Measurements from ENCODE around the gene SLC16A6.
"Not testable (repeated sequence)": the region's sequence is repeated elsewhere in the genome, so short reads cannot be mapped to it uniquely, and the experiment has no call there.

Gene SLC16A6

GRCh38 chr17:68290955-68291835 lies at the start of gene SLC16A6, which contains the start of gene ARSG:
SLC16A6 (minus strand) TSS chr17:68291127; CDS start chr17:68278320, 12,807 bp downstream.
ARSG (plus strand) TSS chr17:68291495; CDS start chr17:68307494, 15,999 bp downstream.
- Histone ChIP-seq H3K27me3 (peaks cover 0 to 42% of the 10 kb centered on the region in 2 donors), H3K36me3 (no peaks in the 10 kb centered on the region), H3K9me3 (no peaks in the 10 kb centered on the region), H3K27ac (peak within 1 kb of the TSS in 1 of 2 donors; percentile 40), H3K4me3 (peak within 1 kb of the TSS; percentile 47 to 66), H3K4me1 (peaks cover 0 to 28% (median 22%) of the 10 kb centered on the region in 4 donors)
- TF ChIP-seq CTCF (IDR thresholded peaks at IDR 0.05), result no peak
- peak in 1 of 2 donors; percentile 31 for DNase-seq
- intact Hi-C loops (cut with DNase I; ENCODE audit: low total_unique reads), result no loop called here

GRCh38 chr17:68334393-68334792 lies 43.5 kb upstream of the SLC16A6 start:
- no peak for TF ChIP-seq CTCF (IDR thresholded peaks at IDR 0.05)
- Histone ChIP-seq H3K27me3 (no peaks in the 10 kb centered on the region), H3K27ac (no peak overlapping the region), H3K4me1 (no peaks in the 10 kb centered on the region), H3K4me3 (no peak overlapping the region), H3K36me3 (no peaks in the 10 kb centered on the region), H3K9me3 (peaks cover 0 to 14% (median 9%) of the 10 kb centered on the region in 3 donors)
- intact Hi-C loops (cut with DNase I; ENCODE audit: low total_unique reads), result no loop called here
- no peak for DNase-seq

- H3K4me1 ChIP-seq; H3K27me3 ChIP-seq; H3K4me3 ChIP-seq; H3K36me3 ChIP-seq; intact Hi-C loops (cut with DNase I; ENCODE audit: low total_unique reads); H3K27ac ChIP-seq; DNase-seq: not testable (repeated sequence)
- peaks cover 0 to 14% (median 9%) of the 10 kb centered on the region in 3 donors for H3K9me3 ChIP-seq
These were observed 41.0 kb upstream of the SLC16A6 start for GRCh38 chr17:68331932-68332331.

- Histone ChIP-seq H3K9me3 (peaks cover 0 to 14% (median 9%) of the 10 kb centered on the region in 3 donors), H3K4me3 (no peak overlapping the region)
- intact Hi-C loops (cut with DNase I; ENCODE audit: low total_unique reads), result no loop called here
These were observed 38.4 kb upstream of the SLC16A6 start for GRCh38 chr17:68329331-68329730.

GRCh38 chr17:68328676-68329075 lies 37.7 kb upstream of the SLC16A6 start:
- H3K4me1 ChIP-seq, result no peaks in the 10 kb centered on the region
- no peak for DNase-seq
- no peak overlapping the region for H3K27ac ChIP-seq
- no peaks in the 10 kb centered on the region for H3K36me3 ChIP-seq
- intact Hi-C loops (cut with DNase I; ENCODE audit: low total_unique reads), result no loop called here
- H3K27me3 ChIP-seq, result no peaks in the 10 kb centered on the region
- H3K9me3 ChIP-seq, result peaks cover 0 to 14% (median 9%) of the 10 kb centered on the region in 3 donors
- H3K4me3 ChIP-seq, result no peak overlapping the region
- no peak for TF ChIP-seq CTCF (IDR thresholded peaks at IDR 0.05)

More at GRCh38 chr17:68329331-68329730, 38.4 kb upstream of the SLC16A6 start:
- no peaks in the 10 kb centered on the region for H3K36me3 ChIP-seq
- no peak overlapping the region for H3K27ac ChIP-seq
- H3K4me1 ChIP-seq, result no peaks in the 10 kb centered on the region
- DNase-seq, result no peak
- H3K27me3 ChIP-seq, result no peaks in the 10 kb centered on the region
- no peak for TF ChIP-seq CTCF (IDR thresholded peaks at IDR 0.05)

Measured in tibial artery (tissue), 4 donors.